GM23338 (cell line): ENCODE data around the gene RFESD. TPM values are rescaled to one million over a fixed set of nuclear protein-coding genes. Genes with fewer than 3 reads are reported as not detected.

Experiments
- ATAC-seq: fragments of 200-7000 bp; cut with Tn5 transposase; 3 replicates; pipeline ENCODE4 v1.9.1; 2020
- DNase-seq: peaks from one replicate; pipeline ENCODE4 v3.0.0-alpha.2; 2015; ENCODE audit warnings: low spot score
- H2AFZ ChIP-seq: fragments of 200-600 bp; sonication (generic); 2 replicates; pipeline ENCODE4 v1.8.0; 2016; ENCODE audit warnings: antibody characterized with exemption, mild to moderate bottlenecking, moderate library complexity
- H3F3A ChIP-seq: fragments of 200-600 bp; sonication (generic); replicated peaks from 2 replicates; pipeline ENCODE4 v1.8.0; 2017; ENCODE audit warnings: antibody characterized with exemption, mixed run types, low read depth
- H3K27ac ChIP-seq: fragments of 200-600 bp; sonication (generic); 2 replicates; pipeline ENCODE4 v1.6.1; 2016; ENCODE audit warnings: low read depth
- H3K27me3 ChIP-seq: fragments of 200-600 bp; sonication (generic); 2 replicates; pipeline ENCODE4 v1.8.0; 2016; ENCODE audit warnings: mild to moderate bottlenecking, mixed run types, moderate library complexity; ENCODE audit not compliant: insufficient read depth
- H3K36me3 ChIP-seq: fragments of 200-600 bp; sonication (generic); 2 replicates; pipeline ENCODE4 v1.8.0; 2016; ENCODE audit warnings: mild to moderate bottlenecking; ENCODE audit not compliant: insufficient read depth
- H3K4me1 ChIP-seq: fragments of 200-600 bp; sonication (generic); 2 replicates; pipeline ENCODE4 v1.8.0; 2016; ENCODE audit warnings: mild to moderate bottlenecking, moderate library complexity; ENCODE audit not compliant: insufficient read depth
- H3K4me2 ChIP-seq: fragments of 200-600 bp; sonication (generic); 2 replicates; pipeline ENCODE4 v1.7.1; 2017; ENCODE audit warnings: mixed run types
- H3K4me3 ChIP-seq: fragments of 200-600 bp; sonication (generic); 2 replicates; pipeline ENCODE4 v1.6.1; 2016; ENCODE audit warnings: mixed run types
- H3K79me2 ChIP-seq: fragments of 200-600 bp; sonication (generic); replicated peaks from 2 replicates; pipeline ENCODE4 v1.8.0; 2017; ENCODE audit warnings: mild to moderate bottlenecking; ENCODE audit not compliant: insufficient read depth
- H3K9me2 ChIP-seq: fragments of 200-600 bp; sonication (generic); 2 replicates; pipeline ENCODE4 v1.8.0; 2017; ENCODE audit not compliant: insufficient read depth
- H4K20me1 ChIP-seq: fragments of 200-600 bp; sonication (generic); replicated peaks from 2 replicates; pipeline ENCODE4 v1.8.0; 2017; ENCODE audit warnings: mild to moderate bottlenecking; ENCODE audit not compliant: insufficient read depth
- H3K27ac Mint-ChIP-seq: 2 replicates; pipeline ENCODE4 v1.8.0; 2020; ENCODE audit warnings: inconsistent platforms, mild to moderate bottlenecking, moderate library complexity, mixed read lengths
- H3K27me3 Mint-ChIP-seq: 3 replicates; pipeline ENCODE4 v1.8.0; 2022; ENCODE audit warnings: low read depth, mild to moderate bottlenecking, moderate library complexity, mixed read lengths, inconsistent platforms; ENCODE audit not compliant: insufficient read depth, poor library complexity
- H3K36me3 Mint-ChIP-seq: 3 replicates; pipeline ENCODE4 v1.8.0; 2021; ENCODE audit warnings: low read depth, mild to moderate bottlenecking, inconsistent platforms, moderate library complexity, mixed read lengths
- H3K4me1 Mint-ChIP-seq: 3 replicates; pipeline ENCODE4 v1.8.0; 2020; ENCODE audit warnings: mild to moderate bottlenecking, inconsistent platforms, mixed read lengths
- H3K4me3 Mint-ChIP-seq: 3 replicates; pipeline ENCODE4 v1.8.0; 2021; ENCODE audit warnings: moderate library complexity, mild to moderate bottlenecking, inconsistent platforms, mixed read lengths
- H3K9me3 Mint-ChIP-seq: 3 replicates; pipeline ENCODE4 v1.8.0; 2020; ENCODE audit warnings: moderate library complexity, mild to moderate bottlenecking, inconsistent platforms, mixed read lengths
- CREB1 ChIP-seq: fragments of 250-450 bp; sonication (Bioruptor Pico); IDR thresholded peaks from 2 replicates; pipeline ENCODE4 v1.5.0; 2020; ENCODE audit warnings: low read depth, mild to moderate bottlenecking, moderate library complexity
- CTCF ChIP-seq, 2 experiments: fragments of 200-600 bp in 1 of 2; sonication (generic) in 1 of 2; conservative IDR thresholded peaks; 2 replicates each; pipeline versions ENCODE4 v1.5.1 to v1.6.1; 2016 to 2017; ENCODE audit warnings: antibody characterized with exemption in 2 of 2, low read depth in 2 of 2, mild to moderate bottlenecking in 2 of 2, moderate library complexity in 1 of 2
- ETS1 ChIP-seq: IDR thresholded peaks from 2 replicates; pipeline ENCODE4 v1.6.1; 2016; ENCODE audit warnings: antibody characterized with exemption
- EZH2 ChIP-seq: fragments of 200-600 bp; sonication (generic); IDR thresholded peaks from one replicate; pipeline ENCODE4 v1.8.0; 2017; ENCODE audit warnings: antibody characterized with exemption, mild to moderate bottlenecking, low read depth; ENCODE audit not compliant: unreplicated experiment
- JUNB ChIP-seq: IDR thresholded peaks from one replicate; pipeline ENCODE4 v1.6.1; 2016; ENCODE audit warnings: antibody characterized with exemption; ENCODE audit not compliant: unreplicated experiment
- POLR2AphosphoS5 ChIP-seq: IDR thresholded peaks from 2 replicates; pipeline ENCODE4 v1.6.1; 2016; ENCODE audit warnings: antibody characterized with exemption, low read depth
- REST ChIP-seq: IDR thresholded peaks from one replicate; pipeline ENCODE4 v1.6.1; 2018; ENCODE audit warnings: antibody characterized with exemption; ENCODE audit not compliant: unreplicated experiment
- STAT1 ChIP-seq: IDR thresholded peaks from one replicate; pipeline ENCODE4 v1.6.1; 2016; ENCODE audit warnings: antibody characterized with exemption; ENCODE audit not compliant: unreplicated experiment
- ZNF114 ChIP-seq: fragments of 250-450 bp; sonication (Bioruptor Pico); IDR thresholded peaks from 2 replicates; pipeline ENCODE4 v1.5.0; 2020; ENCODE audit warnings: mild to moderate bottlenecking, moderate library complexity
- ZNF462 ChIP-seq: fragments of 250-450 bp; sonication (Bioruptor Pico); IDR thresholded peaks from 2 replicates; pipeline ENCODE4 v1.5.0; 2020; ENCODE audit warnings: mild to moderate bottlenecking, moderate library complexity
- polyA plus RNA-seq: library from polyadenylated mRNA; unstranded; fragments of >200 nt; fragmentation: Nextera tagmentation; extraction: Ambion mirVana; gene quantifications from 2 replicates; pipeline ENCODE4 v1.2.1, GENCODE V29; 2016
- total RNA-seq: library from RNA; depleted of rRNA; stranded (reverse); fragments of >200 nt; shearing (Covaris generic); gene quantifications from 2 replicates; pipeline ENCODE4 v1.2.3, GENCODE V29; 2014

Gene RFESD
- total and polyA plus RNA-seq, 2 experiments from 2014 or later = 2.4 to 6.9 TPM

GRCh38 chr5:95634081-95634480 is 12.5 kb upstream of the RFESD start:
- H3K27ac ChIP-seq = no peak overlapping the region
- no peak overlapping the region for H3K4me2 ChIP-seq
- peaks cover 11% of the 10 kb centered on the region for H3K9me3 Mint-ChIP-seq
- no peaks in the 10 kb centered on the region for H3K36me3 ChIP-seq
- ATAC-seq = no peak
- no peak overlapping the region for H3K4me3 Mint-ChIP-seq
- no peaks in the 10 kb centered on the region for H3K4me1 ChIP-seq
- H3K4me3 ChIP-seq = no peak overlapping the region
- peaks cover 3% of the 10 kb centered on the region for H3K27me3 Mint-ChIP-seq
- no peak for DNase-seq
- TF ChIP-seq CREB1 (CRISPR knock-in tag) = no peak
- no peak for TF ChIP-seq STAT1
- no peak for TF ChIP-seq ZNF114 (CRISPR knock-in tag)
- TF ChIP-seq ZNF462 (CRISPR knock-in tag) = no peak
- TF ChIP-seq POLR2AphosphoS5 = no peak
- no peak for TF ChIP-seq JUNB
- no peak for TF ChIP-seq EZH2
- TF ChIP-seq CTCF (conservative IDR thresholded peaks at IDR 0.05; ENCODE audit: low read depth in 2 of 2) = no peak
- no peak for TF ChIP-seq ETS1
- TF ChIP-seq REST = no peak
- H3K36me3 Mint-ChIP-seq = peaks cover 13% of the 10 kb centered on the region
- H2AFZ ChIP-seq = peak overlapping the region; percentile 43; the same call in 1 of the 2 replicates
- no peaks in the 10 kb centered on the region for H3K27me3 ChIP-seq
- no peak overlapping the region for H3K27ac Mint-ChIP-seq
- H3K4me1 Mint-ChIP-seq = no peaks in the 10 kb centered on the region
- H3F3A ChIP-seq = no peaks in the 10 kb centered on the region
- 0 out of 2 replicates have a peak, but pooled peaks cover 11% of the 10 kb centered on the region for H3K9me2 ChIP-seq
- no peaks in the 10 kb centered on the region for H4K20me1 ChIP-seq
- H3K79me2 ChIP-seq = no peaks in the 10 kb centered on the region
